Measurements from ENCODE around the gene STAT6. TPM values are rescaled to one million over a fixed set of nuclear protein-coding genes. Genes with fewer than 3 reads are reported as not detected.

Gene STAT6
- total and polyA plus RNA-seq, 2 experiments from 2014 or later, result 37.2 to 53.0 TPM

DNA sequence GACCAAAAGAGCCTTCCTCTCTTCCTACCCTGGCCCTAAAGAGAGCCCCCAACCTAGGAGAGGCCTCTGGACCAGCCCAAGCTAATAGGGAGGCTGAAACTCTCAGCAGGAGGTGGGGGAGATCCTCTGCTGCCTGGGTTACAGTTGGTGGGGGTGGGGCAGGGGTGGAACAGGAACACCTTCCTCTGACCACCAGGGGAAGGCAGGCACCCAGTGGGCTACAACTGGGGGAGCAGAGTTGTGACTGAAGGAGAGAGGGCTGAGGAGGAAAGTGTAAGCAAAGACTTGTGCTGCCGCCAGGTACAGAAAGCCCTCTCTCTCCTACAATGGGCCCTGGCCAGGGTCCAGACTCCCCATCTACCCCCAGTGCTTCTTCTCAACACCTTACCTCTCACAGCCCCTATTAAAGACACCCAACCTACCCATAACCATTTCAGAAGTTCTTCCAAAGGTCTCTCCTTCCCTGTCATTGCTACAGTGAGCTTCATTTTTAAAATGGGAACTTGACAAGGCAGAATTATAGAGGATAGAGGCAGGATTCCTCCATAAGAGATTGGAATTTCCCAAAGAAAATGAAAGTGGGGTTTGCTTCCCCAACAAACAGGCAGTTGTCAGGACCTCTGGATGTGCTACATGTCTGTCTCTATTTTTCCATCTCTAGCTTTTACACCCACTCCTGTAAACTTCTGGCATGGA, 62.6 kb downstream of the STAT6 start:
- no peak overlapping the region for H3K27ac ChIP-seq
- peaks cover 1% of the 10 kb centered on the region for H3K27me3 ChIP-seq
- no peaks in the 10 kb centered on the region for H3K9me3 ChIP-seq (ENCODE audit: low read depth)
- TF ChIP-seq, protein P1, sequence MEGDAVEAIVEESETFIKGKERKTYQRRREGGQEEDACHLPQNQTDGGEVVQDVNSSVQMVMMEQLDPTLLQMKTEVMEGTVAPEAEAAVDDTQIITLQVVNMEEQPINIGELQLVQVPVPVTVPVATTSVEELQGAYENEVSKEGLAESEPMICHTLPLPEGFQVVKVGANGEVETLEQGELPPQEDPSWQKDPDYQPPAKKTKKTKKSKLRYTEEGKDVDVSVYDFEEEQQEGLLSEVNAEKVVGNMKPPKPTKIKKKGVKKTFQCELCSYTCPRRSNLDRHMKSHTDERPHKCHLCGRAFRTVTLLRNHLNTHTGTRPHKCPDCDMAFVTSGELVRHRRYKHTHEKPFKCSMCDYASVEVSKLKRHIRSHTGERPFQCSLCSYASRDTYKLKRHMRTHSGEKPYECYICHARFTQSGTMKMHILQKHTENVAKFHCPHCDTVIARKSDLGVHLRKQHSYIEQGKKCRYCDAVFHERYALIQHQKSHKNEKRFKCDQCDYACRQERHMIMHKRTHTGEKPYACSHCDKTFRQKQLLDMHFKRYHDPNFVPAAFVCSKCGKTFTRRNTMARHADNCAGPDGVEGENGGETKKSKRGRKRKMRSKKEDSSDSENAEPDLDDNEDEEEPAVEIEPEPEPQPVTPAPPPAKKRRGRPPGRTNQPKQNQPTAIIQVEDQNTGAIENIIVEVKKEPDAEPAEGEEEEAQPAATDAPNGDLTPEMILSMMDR (IDR thresholded peaks at IDR 0.05; ENCODE audit: low read depth, low read length), result no peak
- DNase-seq (ENCODE audit: low read depth in 1 of 2, low spot score in 1 of 2), result no peak
- H3K36me3 ChIP-seq, result no peaks in the 10 kb centered on the region
- H3K4me3 ChIP-seq, result no peak overlapping the region
- H3K4me1 ChIP-seq (ENCODE audit: low read depth), result no peaks in the 10 kb centered on the region

DNA sequence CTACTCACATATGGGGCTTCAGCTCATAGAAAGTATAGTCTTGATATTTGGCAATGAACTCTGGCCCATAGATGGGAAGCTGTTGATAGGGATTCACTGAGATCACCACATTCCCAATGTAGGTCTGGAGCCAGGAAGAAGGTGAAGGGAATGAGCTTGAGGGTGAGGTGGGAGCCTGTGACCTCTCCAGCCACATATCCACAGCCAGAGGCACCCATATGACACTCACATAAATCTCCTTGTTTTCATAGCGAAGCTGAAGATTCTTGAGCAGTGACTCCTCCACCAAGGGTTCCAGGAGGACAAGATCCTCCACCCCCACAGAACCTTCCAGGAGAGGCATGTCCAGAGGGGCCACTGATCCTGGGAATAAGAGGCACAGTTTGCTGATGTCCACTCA, 63.2 kb downstream of the STAT6 start:
- Histone ChIP-seq H3K27me3 (peaks cover 2% of the 10 kb centered on the region), H3K36me3 (no peaks in the 10 kb centered on the region), H3K27ac (no peak overlapping the region), H3K4me1 (ENCODE audit: low read depth) (no peaks in the 10 kb centered on the region), H3K4me3 (no peak overlapping the region), H3K9me3 (ENCODE audit: low read depth) (no peaks in the 10 kb centered on the region)
- TF ChIP-seq, protein P1 (IDR thresholded peaks at IDR 0.05; ENCODE audit: low read depth, low read length), result no peak
- DNase-seq (ENCODE audit: low read depth in 1 of 2, low spot score in 1 of 2), result no peak

DNA sequence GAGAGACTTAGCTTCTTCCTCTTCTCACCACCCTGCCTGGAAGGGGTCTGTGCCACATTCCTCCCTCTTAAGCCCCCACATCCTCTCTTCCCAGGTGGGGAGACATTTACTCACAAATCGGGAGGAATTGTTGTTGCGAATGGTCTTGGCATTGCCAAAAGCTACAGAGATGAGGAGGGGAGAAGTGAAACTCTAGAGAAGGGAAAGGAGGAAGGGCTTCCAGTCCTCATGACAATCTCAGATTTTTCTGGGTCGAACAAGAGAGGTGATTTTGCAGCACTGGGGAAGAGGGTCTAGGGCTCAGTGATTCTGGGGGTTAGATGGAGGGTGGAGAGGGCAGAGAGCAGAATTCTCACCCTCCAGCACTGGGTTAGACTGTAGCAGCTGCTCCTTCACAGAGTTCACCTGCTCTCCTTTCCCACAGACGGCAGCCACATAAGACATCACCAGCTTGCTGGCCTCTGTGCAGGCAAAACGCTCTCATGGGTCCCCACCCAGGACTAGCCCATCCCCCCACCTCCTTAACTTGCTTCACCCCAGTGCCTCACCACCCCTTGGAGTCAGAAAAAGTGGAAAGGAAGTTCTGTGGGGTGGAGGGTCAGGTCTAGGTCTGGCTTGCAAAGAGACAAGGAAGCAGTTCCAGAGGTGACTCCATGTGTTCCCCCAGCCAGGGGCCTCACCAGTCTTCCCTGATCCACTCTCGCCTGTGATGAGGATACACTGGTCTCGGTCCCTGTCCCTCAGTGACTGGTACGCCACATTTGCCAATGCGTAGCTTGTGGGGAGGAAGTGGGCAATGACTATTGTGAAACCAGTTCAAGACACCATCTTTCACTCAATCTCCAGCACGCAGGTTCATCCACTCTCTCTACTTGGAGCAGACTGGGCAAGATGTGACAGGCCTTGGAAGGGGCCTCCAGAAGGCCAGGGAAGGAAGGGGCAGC, 63.9 kb downstream of the STAT6 start:
- DNase-seq (ENCODE audit: low read depth in 1 of 2, low spot score in 1 of 2), result no peak
- no peaks in the 10 kb centered on the region for H3K4me1 ChIP-seq (ENCODE audit: low read depth)
- H3K36me3 ChIP-seq, result no peaks in the 10 kb centered on the region
- H3K4me3 ChIP-seq, result no peak overlapping the region
- no peaks in the 10 kb centered on the region for H3K9me3 ChIP-seq (ENCODE audit: low read depth)
- TF ChIP-seq, protein P1 (IDR thresholded peaks at IDR 0.05; ENCODE audit: low read depth, low read length), result no peak
- H3K27ac ChIP-seq, result no peak overlapping the region
- peaks cover 2% of the 10 kb centered on the region for H3K27me3 ChIP-seq

DNA sequence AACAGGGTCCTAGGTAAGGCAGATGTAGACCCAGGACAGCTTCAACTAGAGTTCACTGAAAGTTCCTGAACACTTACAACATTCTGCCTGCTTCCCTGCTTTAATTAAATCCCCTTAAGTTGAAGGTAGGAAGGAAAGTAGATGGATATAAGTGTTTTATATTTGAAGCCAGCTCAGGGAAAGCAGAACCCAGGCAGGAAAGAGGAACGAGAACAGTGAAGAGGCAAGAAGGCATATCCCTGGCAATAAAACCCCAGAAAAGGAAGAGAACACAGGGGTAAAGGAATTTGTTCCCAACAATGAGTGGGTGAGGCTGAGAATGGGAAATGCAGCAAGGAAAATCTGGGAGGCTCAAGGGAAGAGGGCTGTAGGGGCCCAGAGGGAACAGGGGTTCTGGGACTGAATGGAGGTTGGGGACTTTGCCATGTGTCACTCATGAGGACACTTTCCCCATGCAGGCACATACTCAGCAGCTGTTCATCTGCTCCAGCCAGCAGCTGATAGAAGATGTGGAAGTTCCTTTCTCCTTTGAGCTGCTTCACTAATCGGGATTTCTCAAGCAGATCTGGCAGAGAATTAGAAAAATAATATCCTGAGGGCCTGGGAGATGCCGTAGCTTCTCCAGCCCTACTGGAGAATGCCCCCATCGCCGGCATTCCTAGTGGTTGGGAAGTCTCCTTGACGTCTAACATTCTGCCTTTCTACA, 64.9 kb downstream of the STAT6 start:
- Histone ChIP-seq H3K27me3 (peaks cover 2% of the 10 kb centered on the region), H3K27ac (no peak overlapping the region), H3K4me1 (ENCODE audit: low read depth) (no peaks in the 10 kb centered on the region), H3K9me3 (ENCODE audit: low read depth) (no peaks in the 10 kb centered on the region), H3K36me3 (no peaks in the 10 kb centered on the region), H3K4me3 (no peak overlapping the region)
- TF ChIP-seq, protein P1 (IDR thresholded peaks at IDR 0.05; ENCODE audit: low read depth, low read length), result no peak
- no peak for DNase-seq (ENCODE audit: low read depth in 1 of 2, low spot score in 1 of 2)

Other genes starting within 250 kb of the STAT6 start
- gene SDR9C7, start 177.0 kb downstream of the STAT6 start, total RNA-seq, result 0.14 and 1.3 TPM in 2 replicates
- 0.07 and 1.2 TPM in 2 replicates for gene SDR9C7, start 177.0 kb downstream of the STAT6 start, polyA plus RNA-seq
- gene RDH16, start 153.8 kb downstream of the STAT6 start, total RNA-seq, result 0.95 and 2.6 TPM in 2 replicates
- gene RDH16, start 153.8 kb downstream of the STAT6 start, polyA plus RNA-seq, result 0.92 and 1.1 TPM in 2 replicates
- gene ZBTB39, start 104.8 kb downstream of the STAT6 start, total RNA-seq, result 14.4 and 17.9 TPM in 2 replicates
- 8.8 and 9.9 TPM in 2 replicates for gene ZBTB39, start 104.8 kb downstream of the STAT6 start, polyA plus RNA-seq
- gene TAC3, start 94.8 kb downstream of the STAT6 start, total RNA-seq, result 1.4 and 3.5 TPM in 2 replicates
- gene TAC3, start 94.8 kb downstream of the STAT6 start, polyA plus RNA-seq, result 5.7 and 9.9 TPM in 2 replicates
- gene MYO1A, start 61.2 kb downstream of the STAT6 start, total RNA-seq, result not detected in 2 replicates
- 1.5 TPM in 1 of 2 replicates, not detected in the other for gene MYO1A, start 61.2 kb downstream of the STAT6 start, polyA plus RNA-seq
- gene NEMP1, start 32.6 kb downstream of the STAT6 start, total RNA-seq, result 4.4 and 8.8 TPM in 2 replicates
- 5.8 and 6.6 TPM in 2 replicates for gene NEMP1, start 32.6 kb downstream of the STAT6 start, polyA plus RNA-seq
- gene NAB2, start 22.2 kb downstream of the STAT6 start, total RNA-seq, result 30.8 and 35.0 TPM in 2 replicates
- 11.9 and 14.7 TPM in 2 replicates for gene NAB2, start 22.2 kb downstream of the STAT6 start, polyA plus RNA-seq
- 37.1 and 77.5 TPM in 2 replicates for gene LRP1, start 17.1 kb upstream of the STAT6 start, total RNA-seq
- 28.3 and 28.5 TPM in 2 replicates for gene LRP1, start 17.1 kb upstream of the STAT6 start, polyA plus RNA-seq
- not detected in 2 replicates for gene LRP1-AS, start 36.3 kb upstream of the STAT6 start, total RNA-seq
- not detected in 2 replicates for gene LRP1-AS, start 36.3 kb upstream of the STAT6 start, polyA plus RNA-seq
- 0.80 and 1.1 TPM in 2 replicates for gene NXPH4, start 105.4 kb upstream of the STAT6 start, total RNA-seq
- gene NXPH4, start 105.4 kb upstream of the STAT6 start, polyA plus RNA-seq, result 0.27 and 0.61 TPM in 2 replicates
- gene SHMT2, start 118.3 kb upstream of the STAT6 start, total RNA-seq, result 94.0 and 110 TPM in 2 replicates
- gene SHMT2, start 118.3 kb upstream of the STAT6 start, polyA plus RNA-seq, result 59.9 and 64.7 TPM in 2 replicates
- gene STAC3, start 139.8 kb upstream of the STAT6 start, total RNA-seq, result 15.3 and 28.4 TPM in 2 replicates
- gene STAC3, start 139.8 kb upstream of the STAT6 start, polyA plus RNA-seq, result 5.4 and 6.6 TPM in 2 replicates

All from cardiac muscle cell (in vitro differentiated cells and primary cell).